ENCODE results near the gene ZNF385C. TPM values are rescaled to one million over a fixed set of nuclear protein-coding genes. Genes with fewer than 3 reads are reported as not detected.

ZNF385C gene
- polyA plus RNA-seq, 2 donors = 0.12 to 0.24 TPM

- peaks cover 0 to 9% of the 10 kb centered on the region in 2 donors for H3K27me3 ChIP-seq (ENCODE audit: control insufficient read depth in 1 of 2, insufficient read depth in 2 of 2, low read length in 2 of 2)
- no peak overlapping the region for H3K4me3 ChIP-seq (ENCODE audit: low read depth in 1 of 2, low read length in 2 of 2)
- 27% methylated on average over 12 of the region's 12 CpGs for WGBS, 2 donors
- no peaks in the 10 kb centered on the region for H3K9me3 ChIP-seq (ENCODE audit: control insufficient read depth in 2 of 2, insufficient read depth in 1 of 2, low read depth in 1 of 2, low read length in 1 of 2)
- no peaks in the 10 kb centered on the region for H3K36me3 ChIP-seq (ENCODE audit: control insufficient read depth in 2 of 2, insufficient read depth in 2 of 2, low read length in 1 of 2)
- H3K4me1 ChIP-seq (ENCODE audit: control insufficient read depth in 2 of 2, insufficient read depth in 2 of 2, low read length in 1 of 2) = peaks cover 3% of the 10 kb centered on the region in 2 donors
- H3K27ac ChIP-seq (ENCODE audit: low read depth in 2 of 2, low read length in 1 of 2) = no peak overlapping the region
Observed at GRCh38 chr17:42067371-42068091, 30.7 kb downstream of the ZNF385C start.

GRCh38 chr17:42065201-42065600 lies 33.1 kb downstream of the ZNF385C start:
- WGBS, 2 donors = 60 to 68% methylated on average over 2 of the region's 2 CpGs
- Histone ChIP-seq H3K36me3 (ENCODE audit: control insufficient read depth in 2 of 2, insufficient read depth in 2 of 2, low read length in 1 of 2) (no peaks in the 10 kb centered on the region), H3K27ac (ENCODE audit: low read depth in 2 of 2, low read length in 1 of 2) (no peak overlapping the region), H3K27me3 (ENCODE audit: control insufficient read depth in 1 of 2, insufficient read depth in 2 of 2, low read length in 2 of 2) (no peaks in the 10 kb centered on the region), H3K9me3 (ENCODE audit: control insufficient read depth in 2 of 2, insufficient read depth in 1 of 2, low read depth in 1 of 2, low read length in 1 of 2) (no peaks in the 10 kb centered on the region), H3K4me1 (ENCODE audit: control insufficient read depth in 2 of 2, insufficient read depth in 2 of 2, low read length in 1 of 2) (peaks cover 0 to 3% of the 10 kb centered on the region in 2 donors), H3K4me3 (ENCODE audit: low read depth in 1 of 2, low read length in 2 of 2) (no peak overlapping the region)

- H3K4me3 ChIP-seq (ENCODE audit: low read depth in 1 of 2, low read length in 2 of 2) = no peak overlapping the region
- H3K27me3 ChIP-seq (ENCODE audit: control insufficient read depth in 1 of 2, insufficient read depth in 2 of 2, low read length in 2 of 2) = no peaks in the 10 kb centered on the region
- H3K4me1 ChIP-seq (ENCODE audit: control insufficient read depth in 2 of 2, insufficient read depth in 2 of 2, low read length in 1 of 2) = no peaks in the 10 kb centered on the region
- no peaks in the 10 kb centered on the region for H3K36me3 ChIP-seq (ENCODE audit: control insufficient read depth in 2 of 2, insufficient read depth in 2 of 2, low read length in 1 of 2)
- no peak overlapping the region for H3K27ac ChIP-seq (ENCODE audit: low read depth in 2 of 2, low read length in 1 of 2)
- 87% methylated on average over 14 of the region's 14 CpGs for WGBS, 2 donors
- H3K9me3 ChIP-seq (ENCODE audit: control insufficient read depth in 2 of 2, insufficient read depth in 1 of 2, low read depth in 1 of 2, low read length in 1 of 2) = no peaks in the 10 kb centered on the region
Observed at GRCh38 chr17:42062681-42063080, 35.6 kb downstream of the ZNF385C start.

- no peaks in the 10 kb centered on the region for H3K36me3 ChIP-seq (ENCODE audit: control insufficient read depth in 2 of 2, insufficient read depth in 2 of 2, low read length in 1 of 2)
- no peaks in the 10 kb centered on the region for H3K4me1 ChIP-seq (ENCODE audit: control insufficient read depth in 2 of 2, insufficient read depth in 2 of 2, low read length in 1 of 2)
- H3K9me3 ChIP-seq (ENCODE audit: control insufficient read depth in 2 of 2, insufficient read depth in 1 of 2, low read depth in 1 of 2, low read length in 1 of 2) = no peaks in the 10 kb centered on the region
- no peak overlapping the region for H3K27ac ChIP-seq (ENCODE audit: low read depth in 2 of 2, low read length in 1 of 2)
- H3K27me3 ChIP-seq (ENCODE audit: control insufficient read depth in 1 of 2, insufficient read depth in 2 of 2, low read length in 2 of 2) = no peaks in the 10 kb centered on the region
- WGBS, 2 donors = 64 to 65% methylated on average over 5 of the region's 5 CpGs
- no peak overlapping the region for H3K4me3 ChIP-seq (ENCODE audit: low read depth in 1 of 2, low read length in 2 of 2)
Observed at GRCh38 chr17:42061646-42062487, 36.4 kb downstream of the ZNF385C start.

- Histone ChIP-seq H3K27me3 (ENCODE audit: control insufficient read depth in 1 of 2, insufficient read depth in 2 of 2, low read length in 2 of 2) (no peaks in the 10 kb centered on the region), H3K9me3 (ENCODE audit: control insufficient read depth in 2 of 2, insufficient read depth in 1 of 2, low read depth in 1 of 2, low read length in 1 of 2) (no peaks in the 10 kb centered on the region), H3K4me3 (ENCODE audit: low read depth in 1 of 2, low read length in 2 of 2) (no peak overlapping the region), H3K27ac (ENCODE audit: low read depth in 2 of 2, low read length in 1 of 2) (no peak overlapping the region), H3K4me1 (ENCODE audit: control insufficient read depth in 2 of 2, insufficient read depth in 2 of 2, low read length in 1 of 2) (no peaks in the 10 kb centered on the region), H3K36me3 (ENCODE audit: control insufficient read depth in 2 of 2, insufficient read depth in 2 of 2, low read length in 1 of 2) (no peaks in the 10 kb centered on the region)
- WGBS, 2 donors = 80 to 90% methylated on average over 4 of the region's 4 CpGs
Observed at GRCh38 chr17:42060231-42060630, 38.0 kb downstream of the ZNF385C start.

DNA sequence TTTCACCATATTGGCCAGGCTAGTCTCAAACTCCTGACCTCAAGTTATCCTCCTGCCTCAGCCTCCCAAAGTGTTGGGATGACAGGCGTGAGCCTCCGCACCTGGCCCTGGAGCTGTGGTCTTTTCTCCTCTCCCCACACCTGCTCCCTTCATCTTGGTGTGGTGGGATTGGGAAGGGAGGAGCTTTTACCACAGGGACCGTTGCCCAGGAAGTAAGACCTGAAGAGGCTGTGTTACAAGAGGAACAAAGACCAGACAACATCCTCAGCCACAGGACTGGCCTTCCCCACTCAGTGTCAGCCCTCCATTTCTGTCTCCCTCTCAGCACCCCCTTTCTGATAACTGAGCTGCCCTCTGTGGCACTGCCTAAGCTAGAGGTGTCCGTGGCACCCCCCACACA lies 38.5 kb downstream of the ZNF385C start:
- WGBS, 2 donors = 70 to 72% methylated on average over 4 of the region's 4 CpGs
- no peaks in the 10 kb centered on the region for H3K9me3 ChIP-seq (ENCODE audit: control insufficient read depth in 2 of 2, insufficient read depth in 1 of 2, low read depth in 1 of 2, low read length in 1 of 2)

DNA sequence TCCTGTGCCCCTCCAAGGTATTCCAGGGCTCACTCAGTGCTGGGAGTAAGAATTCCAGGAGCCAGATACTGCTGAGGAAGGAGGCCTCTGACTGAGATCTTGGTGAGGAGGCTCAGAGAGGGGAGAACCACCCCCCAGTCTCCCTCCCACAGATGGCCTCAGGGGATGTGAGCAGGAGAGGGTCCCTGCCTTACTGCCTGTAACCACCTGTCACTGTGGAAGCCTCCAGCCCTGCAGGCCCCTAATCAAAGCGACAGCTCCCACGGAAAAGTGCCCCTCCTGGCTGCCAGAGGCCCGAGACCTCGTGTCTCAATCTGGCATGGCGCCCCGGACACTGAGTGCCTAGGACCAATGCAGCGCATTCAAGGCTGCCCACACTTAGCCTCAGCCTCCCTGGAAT lies 40.2 kb downstream of the ZNF385C start:
- no peak overlapping the region for H3K4me3 ChIP-seq (ENCODE audit: low read depth in 1 of 2, low read length in 2 of 2)
- no peak overlapping the region for H3K27ac ChIP-seq (ENCODE audit: low read depth in 2 of 2, low read length in 1 of 2)
- no peaks in the 10 kb centered on the region for H3K9me3 ChIP-seq (ENCODE audit: control insufficient read depth in 2 of 2, insufficient read depth in 1 of 2, low read depth in 1 of 2, low read length in 1 of 2)
- WGBS, 2 donors = 62 to 69% methylated on average over 7 of the region's 7 CpGs
- H3K4me1 ChIP-seq (ENCODE audit: control insufficient read depth in 2 of 2, insufficient read depth in 2 of 2, low read length in 1 of 2) = no peaks in the 10 kb centered on the region
- no peaks in the 10 kb centered on the region for H3K36me3 ChIP-seq (ENCODE audit: control insufficient read depth in 2 of 2, insufficient read depth in 2 of 2, low read length in 1 of 2)
- H3K27me3 ChIP-seq (ENCODE audit: control insufficient read depth in 1 of 2, insufficient read depth in 2 of 2, low read length in 2 of 2) = peaks cover 0 to 1% of the 10 kb centered on the region in 2 donors

More for the DNA sequence above, 38.5 kb downstream of the ZNF385C start:
- Histone ChIP-seq H3K27ac (ENCODE audit: low read depth in 2 of 2, low read length in 1 of 2) (no peak overlapping the region), H3K4me1 (ENCODE audit: control insufficient read depth in 2 of 2, insufficient read depth in 2 of 2, low read length in 1 of 2) (no peaks in the 10 kb centered on the region), H3K4me3 (ENCODE audit: low read depth in 1 of 2, low read length in 2 of 2) (no peak overlapping the region), H3K27me3 (ENCODE audit: control insufficient read depth in 1 of 2, insufficient read depth in 2 of 2, low read length in 2 of 2) (no peaks in the 10 kb centered on the region), H3K36me3 (ENCODE audit: control insufficient read depth in 2 of 2, insufficient read depth in 2 of 2, low read length in 1 of 2) (no peaks in the 10 kb centered on the region)

- WGBS, 2 donors = 65 to 78% methylated on average over 3 of the region's 3 CpGs
- Histone ChIP-seq H3K36me3 (ENCODE audit: control insufficient read depth in 2 of 2, insufficient read depth in 2 of 2, low read length in 1 of 2) (no peaks in the 10 kb centered on the region), H3K4me1 (ENCODE audit: control insufficient read depth in 2 of 2, insufficient read depth in 2 of 2, low read length in 1 of 2) (no peaks in the 10 kb centered on the region), H3K27ac (ENCODE audit: low read depth in 2 of 2, low read length in 1 of 2) (no peak overlapping the region), H3K9me3 (ENCODE audit: control insufficient read depth in 2 of 2, insufficient read depth in 1 of 2, low read depth in 1 of 2, low read length in 1 of 2) (no peaks in the 10 kb centered on the region), H3K27me3 (ENCODE audit: control insufficient read depth in 1 of 2, insufficient read depth in 2 of 2, low read length in 2 of 2) (peaks cover 0 to 5% of the 10 kb centered on the region in 2 donors), H3K4me3 (ENCODE audit: low read depth in 1 of 2, low read length in 2 of 2) (no peak overlapping the region)
Observed at GRCh38 chr17:42056635-42057034, 41.6 kb downstream of the ZNF385C start.

DNA sequence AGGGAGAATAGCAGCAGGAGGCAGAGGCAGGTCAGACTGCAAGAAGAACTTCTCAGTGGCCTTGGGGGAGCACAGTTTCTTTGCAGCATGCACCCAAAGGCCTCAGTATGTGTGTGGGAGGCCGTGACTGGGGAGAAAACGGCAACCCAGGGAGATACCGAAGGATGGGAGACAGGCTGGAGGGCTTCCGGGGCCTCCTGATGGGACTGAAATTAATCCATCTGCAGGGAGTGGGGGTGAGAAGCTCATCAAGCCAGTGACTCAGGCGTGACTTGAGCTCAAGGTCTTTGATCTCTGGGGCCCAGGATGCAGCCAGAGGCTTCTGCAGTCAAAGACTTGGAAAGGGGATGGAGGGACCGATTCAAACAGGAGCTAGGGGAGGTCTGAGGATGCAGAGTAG lies 42.8 kb downstream of the ZNF385C start:
- Histone ChIP-seq H3K9me3 (ENCODE audit: control insufficient read depth in 2 of 2, insufficient read depth in 1 of 2, low read depth in 1 of 2, low read length in 1 of 2) (no peaks in the 10 kb centered on the region), H3K27ac (ENCODE audit: low read depth in 2 of 2, low read length in 1 of 2) (no peak overlapping the region), H3K36me3 (ENCODE audit: control insufficient read depth in 2 of 2, insufficient read depth in 2 of 2, low read length in 1 of 2) (no peaks in the 10 kb centered on the region), H3K27me3 (ENCODE audit: control insufficient read depth in 1 of 2, insufficient read depth in 2 of 2, low read length in 2 of 2) (peaks cover 0 to 5% of the 10 kb centered on the region in 2 donors), H3K4me3 (ENCODE audit: low read depth in 1 of 2, low read length in 2 of 2) (no peak overlapping the region), H3K4me1 (ENCODE audit: control insufficient read depth in 2 of 2, insufficient read depth in 2 of 2, low read length in 1 of 2) (no peaks in the 10 kb centered on the region)
- WGBS, 2 donors = 41 to 64% methylated on average over 6 of the region's 6 CpGs

Measured in esophagus (tissue), 2 donors.